Measurements from ENCODE around the gene EIF1AY. TPM values are rescaled to one million over a fixed set of nuclear protein-coding genes. Genes with fewer than 3 reads are reported as not detected.

Gene EIF1AY, protein sequence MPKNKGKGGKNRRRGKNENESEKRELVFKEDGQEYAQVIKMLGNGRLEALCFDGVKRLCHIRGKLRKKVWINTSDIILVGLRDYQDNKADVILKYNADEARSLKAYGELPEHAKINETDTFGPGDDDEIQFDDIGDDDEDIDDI
- total RNA-seq = 12.6 and 19.0 TPM in 2 replicates

DNA sequence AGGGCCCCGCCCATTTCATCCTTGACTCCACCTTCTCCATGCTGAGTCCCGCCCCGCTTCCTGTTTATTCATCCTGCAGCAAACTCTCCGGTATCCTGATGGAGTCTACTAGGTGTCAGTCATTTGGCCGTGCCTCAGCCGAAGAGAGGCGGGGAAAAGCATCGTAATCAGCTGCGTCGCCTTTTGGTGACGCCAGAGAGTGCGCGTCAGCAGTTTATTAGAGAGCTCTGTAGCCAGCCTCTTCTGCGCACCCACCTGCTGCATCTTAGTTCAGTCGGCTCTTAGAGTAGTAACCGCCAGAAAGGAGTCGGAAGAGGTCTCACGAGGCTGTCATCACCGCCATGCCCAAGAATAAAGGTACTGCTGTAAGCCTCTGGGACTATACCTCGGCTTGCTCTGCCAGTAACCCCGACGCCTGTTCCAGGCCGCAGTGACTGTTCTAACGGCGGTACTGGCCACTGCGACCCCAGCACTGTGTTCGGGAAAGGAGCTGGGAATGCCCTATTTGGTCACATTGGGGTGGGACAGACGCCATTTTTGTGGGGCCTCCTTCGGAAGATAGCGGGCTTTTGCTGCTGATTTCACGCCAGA, at the start of gene EIF1AY:
Gene EIF1AY (plus strand): TSS at position 246 of the 591 bp plus-strand sequence. CDS start 96 bp downstream, at position 342.

Other genes starting within 250 kb of the EIF1AY start
- not detected in 2 replicates for gene RPS4Y2, start 180.3 kb downstream of the EIF1AY start, total RNA-seq